GM12891 (cell line): ENCODE results near the gene ZNF668.

ENCODE experiments used
- POLR2A ChIP-seq: IDR thresholded peaks from 2 replicates; pipeline ENCODE4 v1.6.1; 2011; ENCODE audit warnings: low read depth, low read length, control low read depth
- POLR2AphosphoS5 ChIP-seq: IDR thresholded peaks from 2 replicates; pipeline ENCODE4 v1.6.1; 2011; ENCODE audit warnings: low read depth, low read length, control low read depth
- SPI1 ChIP-seq: IDR thresholded peaks from 2 replicates; pipeline ENCODE4 v1.6.1; 2011; ENCODE audit warnings: low read depth, low read length, control low read depth
- TAF1 ChIP-seq: IDR thresholded peaks from 2 replicates; pipeline ENCODE4 v1.6.1; 2011; ENCODE audit warnings: low read depth, low read length, control low read depth

GRCh38 chr16:31077024-31077423 lies 3.0 kb upstream of the ZNF668 start:
- TF ChIP-seq POLR2A (no peak), TAF1 (no peak), POLR2AphosphoS5 (no peak), SPI1 (no peak)
